Neural cell (in vitro differentiated cells): ENCODE data around the gene USP48. TPM values are rescaled to one million over a fixed set of nuclear protein-coding genes. Genes with fewer than 3 reads are reported as not detected.
"Not testable (repeated sequence)": the region's sequence is repeated elsewhere in the genome, so short reads cannot be mapped to it uniquely, and the experiment has no call there.

Source experiments
- H2AFZ ChIP-seq: fragments of 200-600, 300-800 bp; sonication (generic), shearing (Covaris generic); 2 replicates; pipeline ENCODE4 v1.6.0; 2014; ENCODE audit warnings: low read depth, mild to moderate bottlenecking, antibody characterized with exemption, low read length, moderate library complexity
- H3F3A ChIP-seq: fragments of 200-600 bp; shearing (Covaris generic); 2 replicates; pipeline ENCODE4 v1.6.1; 2016; ENCODE audit warnings: mild to moderate bottlenecking, moderate library complexity, mixed read lengths, antibody characterized with exemption, low read length; ENCODE audit not compliant: insufficient read depth, poor library complexity, severe bottlenecking
- H3K27ac ChIP-seq: fragments of 200-600, 300-800 bp; sonication (generic), shearing (Covaris generic); 2 replicates; pipeline ENCODE4 v1.5.1; 2014; ENCODE audit warnings: mild to moderate bottlenecking, low read length, moderate library complexity
- H3K27me3 ChIP-seq: fragments of 300-800, 200-600 bp; sonication (generic), shearing (Covaris generic); 2 replicates; pipeline ENCODE4 v1.6.0; 2014; ENCODE audit warnings: mild to moderate bottlenecking, low read depth, low read length, moderate library complexity; ENCODE audit not compliant: insufficient read depth
- H3K36me3 ChIP-seq: fragments of 300-800, 200-600 bp; sonication (generic), shearing (Covaris generic); 2 replicates; pipeline ENCODE4 v1.5.1; 2014; ENCODE audit warnings: mild to moderate bottlenecking, antibody characterized with exemption, low read length, moderate library complexity; ENCODE audit not compliant: insufficient read depth
- H3K4me2 ChIP-seq: fragments of 300-800, 200-600 bp; sonication (generic), shearing (Covaris generic); 2 replicates; pipeline ENCODE4 v1.6.0; 2014; ENCODE audit warnings: mild to moderate bottlenecking, low read length
- H3K4me3 ChIP-seq: fragments of 300-800, 200-600 bp; sonication (generic), shearing (Covaris generic); 2 replicates; pipeline ENCODE4 v1.5.1; 2014; ENCODE audit warnings: mild to moderate bottlenecking, low read length, moderate library complexity
- H3K79me2 ChIP-seq: fragments of 200-600 bp; shearing (Covaris generic); replicated peaks from 2 replicates; pipeline ENCODE4 v1.6.0; 2014; ENCODE audit warnings: mild to moderate bottlenecking, low read length, moderate library complexity; ENCODE audit not compliant: insufficient read depth
- H3K9ac ChIP-seq: fragments of 300-800, 200-600 bp; sonication (generic), shearing (Covaris generic); 2 replicates; pipeline ENCODE4 v1.6.1; 2016; ENCODE audit warnings: mild to moderate bottlenecking, low read length, mixed read lengths
- H3K9me2 ChIP-seq: fragments of 200-600 bp; shearing (Covaris generic); 2 replicates; pipeline ENCODE4 v1.6.1; 2016; ENCODE audit warnings: mild to moderate bottlenecking, low read length, mixed read lengths; ENCODE audit not compliant: insufficient read depth
- H3K9me3 ChIP-seq: fragments of 200-600, 300-800 bp; sonication (generic), shearing (Covaris generic); 2 replicates; pipeline ENCODE4 v1.6.1; 2016; ENCODE audit warnings: mild to moderate bottlenecking, mixed run types, low read length, moderate library complexity, mixed read lengths
- H4K20me1 ChIP-seq: fragments of 200-600 bp; shearing (Covaris generic); 2 replicates; pipeline ENCODE4 v1.6.1; 2016; ENCODE audit warnings: mild to moderate bottlenecking, mixed run types; ENCODE audit not compliant: insufficient read depth
- EP300 ChIP-seq: fragments of 450-650 bp; conservative IDR thresholded peaks from 2 replicates; pipeline ENCODE4 v1.6.1; 2014; ENCODE audit warnings: antibody characterized with exemption, mild to moderate bottlenecking, moderate library complexity; ENCODE audit not compliant: poor library complexity, severe bottlenecking
- EZH2 ChIP-seq: fragments of 200-600, 300-800 bp; shearing (Covaris generic), sonication (generic); IDR thresholded peaks from 2 replicates; pipeline ENCODE4 v1.6.1; 2014; ENCODE audit warnings: antibody characterized with exemption, low read length, borderline replicate concordance, mild to moderate bottlenecking; ENCODE audit not compliant: insufficient read depth, poor library complexity, severe bottlenecking
- MXI1 ChIP-seq: fragments of 450-650 bp; conservative IDR thresholded peaks from 2 replicates; pipeline ENCODE4 v1.6.1; 2014; ENCODE audit warnings: antibody characterized with exemption, mild to moderate bottlenecking; ENCODE audit not compliant: poor library complexity, severe bottlenecking
- POLR2AphosphoS5 ChIP-seq: IDR thresholded peaks from 2 replicates; pipeline ENCODE4 v1.6.1; 2012
- RAD21 ChIP-seq: fragments of 450-650 bp; conservative IDR thresholded peaks from 2 replicates; pipeline ENCODE4 v1.6.1; 2014; ENCODE audit warnings: antibody characterized with exemption, mild to moderate bottlenecking, moderate library complexity
- SMC3 ChIP-seq: fragments of 450-650 bp; conservative IDR thresholded peaks from 2 replicates; pipeline ENCODE4 v1.6.1; 2014; ENCODE audit warnings: antibody characterized with exemption, mild to moderate bottlenecking, moderate library complexity; ENCODE audit not compliant: poor library complexity
- TAF1 ChIP-seq: IDR thresholded peaks from 2 replicates; pipeline ENCODE4 v1.6.1; 2012; ENCODE audit warnings: low read depth
- polyA plus RNA-seq: library from polyadenylated mRNA; depleted of rRNA; stranded (reverse); fragments of >200 nt; gene quantifications from 2 replicates; pipeline ENCODE4 v1.2.3, GENCODE V29; 2014
- TF ChIP-seq, protein P1 (sequence below): IDR thresholded peaks from 2 replicates; pipeline ENCODE4 v1.6.1; 2012; ENCODE audit warnings: borderline replicate concordance
- TF ChIP-seq, protein P2 (sequence below): fragments of 450-650 bp; IDR thresholded peaks from 2 replicates; pipeline ENCODE4 v1.5.1; 2014; ENCODE audit warnings: antibody characterized with exemption, mild to moderate bottlenecking, moderate library complexity; ENCODE audit not compliant: poor library complexity, severe bottlenecking

USP48 gene
- polyA plus RNA-seq, 1 donor from 2014 or later = 67.2 TPM

DNA sequence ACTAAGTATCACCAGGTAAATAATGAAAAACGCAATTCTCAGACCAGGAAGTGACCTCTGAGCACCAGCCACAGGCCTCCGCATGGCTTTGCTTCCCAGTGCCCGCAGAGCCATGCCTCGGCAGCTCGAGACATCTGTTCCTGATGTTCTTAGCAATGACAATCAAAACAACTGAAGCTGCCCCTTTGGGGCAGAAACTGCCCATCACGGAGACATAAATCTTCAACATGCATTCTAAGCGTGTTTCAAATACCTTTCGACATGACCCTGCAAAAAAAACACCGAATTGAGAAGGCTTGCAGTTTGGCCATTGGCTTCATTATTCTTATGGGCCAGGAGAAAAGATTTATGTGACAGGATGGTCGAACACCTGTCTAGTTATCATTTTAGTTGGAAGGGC lies 108.0 kb downstream of the USP48 start:
- no peak overlapping the region for H3K4me3 ChIP-seq
- H3K4me2 ChIP-seq = no peak overlapping the region
- H4K20me1 ChIP-seq = no peaks in the 10 kb centered on the region
- H2AFZ ChIP-seq = no peak overlapping the region
- no peaks in the 10 kb centered on the region for H3K79me2 ChIP-seq
- no peaks in the 10 kb centered on the region for H3K36me3 ChIP-seq
- no peaks in the 10 kb centered on the region for H3K9me3 ChIP-seq
- no peak overlapping the region for H3K9ac ChIP-seq
- H3K9me2 ChIP-seq = no peaks in the 10 kb centered on the region
- TF ChIP-seq EP300 = no peak
- no peak for TF ChIP-seq RAD21
- TF ChIP-seq, protein P1, sequence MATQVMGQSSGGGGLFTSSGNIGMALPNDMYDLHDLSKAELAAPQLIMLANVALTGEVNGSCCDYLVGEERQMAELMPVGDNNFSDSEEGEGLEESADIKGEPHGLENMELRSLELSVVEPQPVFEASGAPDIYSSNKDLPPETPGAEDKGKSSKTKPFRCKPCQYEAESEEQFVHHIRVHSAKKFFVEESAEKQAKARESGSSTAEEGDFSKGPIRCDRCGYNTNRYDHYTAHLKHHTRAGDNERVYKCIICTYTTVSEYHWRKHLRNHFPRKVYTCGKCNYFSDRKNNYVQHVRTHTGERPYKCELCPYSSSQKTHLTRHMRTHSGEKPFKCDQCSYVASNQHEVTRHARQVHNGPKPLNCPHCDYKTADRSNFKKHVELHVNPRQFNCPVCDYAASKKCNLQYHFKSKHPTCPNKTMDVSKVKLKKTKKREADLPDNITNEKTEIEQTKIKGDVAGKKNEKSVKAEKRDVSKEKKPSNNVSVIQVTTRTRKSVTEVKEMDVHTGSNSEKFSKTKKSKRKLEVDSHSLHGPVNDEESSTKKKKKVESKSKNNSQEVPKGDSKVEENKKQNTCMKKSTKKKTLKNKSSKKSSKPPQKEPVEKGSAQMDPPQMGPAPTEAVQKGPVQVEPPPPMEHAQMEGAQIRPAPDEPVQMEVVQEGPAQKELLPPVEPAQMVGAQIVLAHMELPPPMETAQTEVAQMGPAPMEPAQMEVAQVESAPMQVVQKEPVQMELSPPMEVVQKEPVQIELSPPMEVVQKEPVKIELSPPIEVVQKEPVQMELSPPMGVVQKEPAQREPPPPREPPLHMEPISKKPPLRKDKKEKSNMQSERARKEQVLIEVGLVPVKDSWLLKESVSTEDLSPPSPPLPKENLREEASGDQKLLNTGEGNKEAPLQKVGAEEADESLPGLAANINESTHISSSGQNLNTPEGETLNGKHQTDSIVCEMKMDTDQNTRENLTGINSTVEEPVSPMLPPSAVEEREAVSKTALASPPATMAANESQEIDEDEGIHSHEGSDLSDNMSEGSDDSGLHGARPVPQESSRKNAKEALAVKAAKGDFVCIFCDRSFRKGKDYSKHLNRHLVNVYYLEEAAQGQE = no peak
- TF ChIP-seq, protein P2, sequence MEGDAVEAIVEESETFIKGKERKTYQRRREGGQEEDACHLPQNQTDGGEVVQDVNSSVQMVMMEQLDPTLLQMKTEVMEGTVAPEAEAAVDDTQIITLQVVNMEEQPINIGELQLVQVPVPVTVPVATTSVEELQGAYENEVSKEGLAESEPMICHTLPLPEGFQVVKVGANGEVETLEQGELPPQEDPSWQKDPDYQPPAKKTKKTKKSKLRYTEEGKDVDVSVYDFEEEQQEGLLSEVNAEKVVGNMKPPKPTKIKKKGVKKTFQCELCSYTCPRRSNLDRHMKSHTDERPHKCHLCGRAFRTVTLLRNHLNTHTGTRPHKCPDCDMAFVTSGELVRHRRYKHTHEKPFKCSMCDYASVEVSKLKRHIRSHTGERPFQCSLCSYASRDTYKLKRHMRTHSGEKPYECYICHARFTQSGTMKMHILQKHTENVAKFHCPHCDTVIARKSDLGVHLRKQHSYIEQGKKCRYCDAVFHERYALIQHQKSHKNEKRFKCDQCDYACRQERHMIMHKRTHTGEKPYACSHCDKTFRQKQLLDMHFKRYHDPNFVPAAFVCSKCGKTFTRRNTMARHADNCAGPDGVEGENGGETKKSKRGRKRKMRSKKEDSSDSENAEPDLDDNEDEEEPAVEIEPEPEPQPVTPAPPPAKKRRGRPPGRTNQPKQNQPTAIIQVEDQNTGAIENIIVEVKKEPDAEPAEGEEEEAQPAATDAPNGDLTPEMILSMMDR = no peak
- TF ChIP-seq SMC3 = no peak
- TF ChIP-seq POLR2AphosphoS5 = no peak
- TF ChIP-seq EZH2 = no peak
- TF ChIP-seq TAF1 = no peak
- no peak for TF ChIP-seq MXI1
- peaks cover 2% of the 10 kb centered on the region for H3K27me3 ChIP-seq
- H3F3A ChIP-seq = no peaks in the 10 kb centered on the region
- no peak overlapping the region for H3K27ac ChIP-seq

DNA sequence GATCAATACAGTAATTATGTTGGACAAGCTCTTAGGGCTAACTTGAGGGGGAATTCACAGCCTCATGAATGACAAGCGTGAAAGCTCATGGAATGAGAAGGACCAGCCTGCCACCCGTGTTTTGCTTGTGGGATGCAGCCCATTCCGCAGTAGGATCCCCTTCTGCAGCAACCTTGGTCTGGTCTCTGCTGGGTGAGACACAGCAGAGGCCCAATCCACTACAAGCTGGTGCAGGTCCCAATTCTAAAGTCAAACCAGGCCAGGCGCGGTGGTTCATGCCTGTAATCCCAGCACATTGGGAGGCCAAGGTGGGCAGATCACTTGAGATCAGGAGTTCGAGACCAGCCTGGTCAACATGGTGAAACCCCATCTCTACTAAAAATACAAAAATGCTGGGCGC lies 109.1 kb downstream of the USP48 start:
- H3F3A ChIP-seq, H3K4me2 ChIP-seq, H3K27ac ChIP-seq, H3K4me3 ChIP-seq, H3K36me3 ChIP-seq, H2AFZ ChIP-seq, H3K9me3 ChIP-seq, H3K79me2 ChIP-seq, H3K9ac ChIP-seq, H4K20me1 ChIP-seq, H3K9me2 ChIP-seq: not testable (repeated sequence)
- peaks cover 10% of the 10 kb centered on the region for H3K27me3 ChIP-seq

DNA sequence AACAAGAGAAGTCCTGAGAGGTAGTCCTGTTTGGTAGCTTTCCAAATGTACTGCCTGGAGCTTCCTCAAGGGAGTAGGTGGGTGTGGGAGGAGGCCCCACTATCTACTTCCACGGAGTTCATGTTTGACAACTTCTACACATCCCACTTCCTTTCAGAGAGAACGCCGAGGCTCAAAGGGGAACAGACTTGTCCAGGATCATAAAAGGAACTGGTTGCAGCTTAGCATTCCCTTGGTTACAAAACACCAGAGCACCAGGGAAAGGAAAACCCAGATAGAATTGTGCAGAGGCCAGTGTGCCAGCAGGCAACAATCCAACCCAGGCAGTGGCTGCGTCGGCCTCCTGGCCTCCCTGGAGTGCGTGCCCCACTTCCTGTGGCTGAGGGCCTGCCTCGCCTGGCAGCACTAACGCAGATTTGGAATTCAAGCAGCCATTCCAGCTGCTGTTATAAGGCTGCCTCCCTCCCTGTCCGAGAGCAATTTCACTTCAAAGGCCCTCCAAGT lies 109.6 kb downstream of the USP48 start:
- TF ChIP-seq RAD21 = no peak
- H3K36me3 ChIP-seq = no peaks in the 10 kb centered on the region
- no peak overlapping the region for H2AFZ ChIP-seq
- no peak overlapping the region for H3K27ac ChIP-seq
- no peaks in the 10 kb centered on the region for H4K20me1 ChIP-seq
- no peaks in the 10 kb centered on the region for H3K9me3 ChIP-seq
- no peak overlapping the region for H3K9ac ChIP-seq
- H3K79me2 ChIP-seq = no peaks in the 10 kb centered on the region
- peaks cover 16% of the 10 kb centered on the region for H3K27me3 ChIP-seq
- no peak overlapping the region for H3K4me2 ChIP-seq
- no peak overlapping the region for H3K4me3 ChIP-seq
- no peaks in the 10 kb centered on the region for H3K9me2 ChIP-seq
- no peaks in the 10 kb centered on the region for H3F3A ChIP-seq
